HG02588 (cell line): ENCODE measurements around the gene NRSN2.

Experiments
- ATAC-seq: cut with Tn5 transposase; IDR thresholded peaks from one replicate; pipeline ENCODE4 v1.9.1; 2021; ENCODE audit warnings: mild to moderate bottlenecking, moderate library complexity; ENCODE audit not compliant: unreplicated experiment

The NRSN2 gene, protein sequence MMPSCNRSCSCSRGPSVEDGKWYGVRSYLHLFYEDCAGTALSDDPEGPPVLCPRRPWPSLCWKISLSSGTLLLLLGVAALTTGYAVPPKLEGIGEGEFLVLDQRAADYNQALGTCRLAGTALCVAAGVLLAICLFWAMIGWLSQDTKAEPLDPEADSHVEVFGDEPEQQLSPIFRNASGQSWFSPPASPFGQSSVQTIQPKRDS

DNA sequence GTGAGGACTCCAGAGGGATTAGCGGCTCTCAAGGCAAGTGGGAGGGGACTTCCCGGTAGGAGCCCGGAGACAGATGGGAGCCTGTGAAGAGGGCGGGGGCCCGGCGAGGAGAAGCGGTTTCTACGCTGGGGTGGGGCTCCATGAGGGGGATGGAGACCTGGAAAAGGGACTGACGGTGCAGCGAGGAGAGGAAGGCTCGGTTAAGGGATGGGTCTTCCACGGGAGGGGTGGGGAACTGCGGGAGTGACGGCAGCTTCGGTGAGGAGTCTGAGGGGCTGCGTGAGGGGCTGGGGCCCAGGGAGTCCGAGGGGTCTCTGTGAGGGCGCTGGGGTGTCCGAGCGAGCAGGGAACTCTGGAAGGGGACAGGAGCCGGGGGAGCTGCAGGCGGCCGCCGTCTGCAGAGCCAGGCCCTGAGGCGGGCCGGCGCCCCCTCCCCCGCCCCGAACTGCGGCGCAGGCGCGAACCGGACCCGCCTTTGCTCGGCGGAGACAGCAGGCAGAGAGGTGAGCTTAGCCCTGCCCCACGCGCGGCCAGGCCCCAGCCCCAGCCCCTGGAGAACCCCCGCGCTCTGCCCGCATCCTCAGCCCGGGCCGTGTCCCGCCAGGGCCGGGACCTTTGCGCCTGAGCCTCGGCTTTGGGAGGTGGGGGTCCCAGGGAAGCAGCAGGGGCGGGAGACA, at the start of gene NRSN2:
Gene NRSN2, plus strand, starts transcription at position 472 of the 677 bp plus-strand sequence. CDS start 2,533 bp downstream, outside the sequence.
- peak; percentile 29 for ATAC-seq

DNA sequence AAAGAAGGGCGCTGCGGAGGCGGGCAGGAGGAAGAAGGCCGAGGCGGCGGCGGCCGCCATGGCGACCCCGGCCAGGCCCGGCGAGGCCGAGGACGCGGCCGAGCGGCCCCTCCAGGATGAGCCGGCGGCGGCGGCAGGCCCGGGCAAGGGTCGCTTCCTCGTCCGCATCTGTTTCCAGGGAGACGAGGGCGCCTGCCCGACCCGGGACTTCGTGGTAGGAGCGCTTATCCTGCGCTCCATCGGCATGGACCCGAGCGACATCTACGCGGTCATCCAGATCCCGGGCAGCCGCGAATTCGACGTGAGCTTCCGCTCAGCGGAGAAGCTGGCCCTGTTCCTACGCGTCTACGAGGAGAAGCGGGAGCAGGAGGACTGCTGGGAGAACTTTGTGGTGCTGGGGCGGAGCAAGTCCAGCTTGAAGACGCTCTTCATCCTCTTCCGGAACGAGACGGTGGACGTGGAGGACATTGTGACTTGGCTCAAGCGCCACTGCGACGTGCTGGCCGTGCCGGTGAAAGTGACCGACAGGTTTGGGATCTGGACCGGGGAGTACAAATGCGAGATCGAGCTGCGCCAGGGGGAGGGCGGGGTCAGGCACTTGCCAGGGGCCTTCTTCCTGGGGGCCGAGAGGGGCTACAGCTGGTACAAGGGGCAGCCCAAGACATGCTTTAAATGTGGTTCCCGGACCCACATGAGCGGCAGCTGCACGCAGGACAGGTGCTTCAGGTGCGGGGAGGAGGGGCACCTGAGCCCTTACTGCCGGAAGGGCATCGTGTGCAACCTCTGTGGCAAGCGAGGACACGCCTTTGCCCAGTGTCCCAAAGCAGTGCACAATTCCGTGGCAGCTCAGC, 48.8 kb upstream of the NRSN2 start:
- peak; percentile 26 for ATAC-seq

DNA sequence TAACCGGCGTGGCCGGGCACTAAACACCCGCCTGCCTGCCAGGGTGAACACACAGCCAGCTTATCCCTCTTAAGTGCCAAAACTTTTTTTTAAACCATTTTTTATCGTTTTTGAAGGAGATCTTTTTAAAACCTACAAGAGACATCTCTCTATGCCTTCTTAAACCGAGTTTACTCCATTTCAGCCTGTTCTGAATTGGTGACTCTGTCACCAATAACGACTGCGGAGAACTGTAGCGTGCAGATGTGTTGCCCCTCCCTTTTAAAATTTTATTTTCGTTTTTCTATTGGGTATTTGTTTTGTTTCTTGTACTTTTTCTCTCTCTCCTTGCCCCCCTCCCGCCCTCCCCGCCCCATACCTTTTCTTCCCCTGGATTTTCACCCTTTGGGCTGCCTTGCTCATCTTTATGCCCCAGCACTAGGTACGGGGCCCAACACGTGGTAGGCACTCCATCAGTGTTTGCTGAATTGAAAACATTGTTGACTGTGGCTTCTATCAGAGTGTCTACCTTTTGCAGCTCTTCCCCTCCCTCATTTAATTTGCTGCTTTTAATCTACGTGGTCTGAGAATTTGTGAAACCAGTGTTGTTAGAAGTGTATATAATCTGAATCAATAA, 48.0 kb upstream of the NRSN2 start:
- no peak for ATAC-seq

DNA sequence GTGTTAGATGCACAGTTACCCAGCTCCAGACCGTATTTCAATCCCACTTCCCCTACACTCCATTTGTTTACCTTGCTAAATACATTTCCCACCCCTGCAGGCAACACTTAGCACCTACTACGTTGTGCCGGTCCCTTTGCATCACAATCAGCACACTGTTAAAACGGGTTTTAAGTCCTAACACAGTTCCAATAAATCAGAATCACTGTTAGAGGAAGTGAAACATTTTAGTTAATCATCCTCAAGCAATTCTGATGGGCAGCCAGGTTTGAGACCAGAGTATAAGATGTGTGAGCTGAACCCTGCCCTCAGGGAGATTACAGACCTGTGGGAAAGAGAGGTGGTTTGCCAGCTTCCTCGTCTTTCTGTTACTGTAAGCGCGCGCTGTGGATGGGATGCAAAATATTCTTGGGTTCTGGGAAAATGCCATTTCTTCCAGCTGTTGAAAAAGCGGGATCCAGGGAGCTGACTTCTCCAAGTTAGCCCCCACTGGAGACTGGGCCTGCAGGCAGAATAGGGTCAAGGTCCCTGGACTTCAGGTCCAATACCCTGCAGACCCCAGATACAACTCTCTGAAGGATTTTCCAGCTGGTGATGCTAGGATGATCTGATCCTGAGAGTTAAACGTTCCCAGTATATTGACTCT, 46.4 kb upstream of the NRSN2 start:
- no peak for ATAC-seq

DNA sequence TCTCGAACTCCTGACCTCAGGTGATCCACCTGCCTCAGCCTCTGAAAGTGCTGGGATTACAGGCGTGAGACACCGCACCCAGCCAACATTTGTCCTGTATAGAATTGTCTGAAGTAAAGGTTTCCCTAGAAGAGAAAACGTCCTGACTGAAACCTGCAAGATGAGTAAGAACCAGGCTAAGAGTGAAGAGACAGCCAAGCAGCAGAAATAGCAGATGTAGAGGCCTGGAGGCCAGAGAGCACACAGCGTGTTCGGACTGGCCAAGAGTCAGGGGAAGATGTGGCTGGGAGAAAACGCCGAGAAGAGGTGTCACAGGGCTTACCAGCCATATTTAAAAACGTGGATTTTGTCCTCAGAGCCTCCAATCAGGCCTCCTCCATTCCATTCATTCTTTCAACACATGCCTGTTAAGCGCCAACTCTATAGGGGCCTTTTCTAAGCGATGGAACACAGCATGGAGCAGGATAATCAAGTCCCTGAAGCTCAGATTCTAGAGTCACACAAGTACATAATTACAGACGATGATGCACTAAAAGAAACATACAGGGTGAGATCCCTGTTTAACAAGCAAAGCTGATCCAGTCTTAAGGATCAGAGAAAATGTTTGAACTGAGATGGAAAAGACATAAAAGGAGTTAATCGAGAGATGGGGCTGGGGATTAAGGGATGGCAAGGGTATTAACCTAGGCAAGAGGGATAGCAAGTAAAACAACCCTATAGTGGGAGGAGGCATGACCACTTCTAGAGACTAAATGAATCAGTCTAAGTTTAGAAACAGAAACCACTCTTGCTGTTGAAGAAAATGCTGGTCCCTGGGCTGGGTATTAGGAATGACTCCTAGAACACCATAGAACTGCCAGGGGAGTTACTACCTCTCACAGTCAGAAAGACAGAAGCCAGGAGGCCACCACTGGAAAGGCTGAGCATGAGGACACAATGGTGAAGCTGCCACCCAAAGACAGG, 44.7 kb upstream of the NRSN2 start:
- ATAC-seq = no peak

DNA sequence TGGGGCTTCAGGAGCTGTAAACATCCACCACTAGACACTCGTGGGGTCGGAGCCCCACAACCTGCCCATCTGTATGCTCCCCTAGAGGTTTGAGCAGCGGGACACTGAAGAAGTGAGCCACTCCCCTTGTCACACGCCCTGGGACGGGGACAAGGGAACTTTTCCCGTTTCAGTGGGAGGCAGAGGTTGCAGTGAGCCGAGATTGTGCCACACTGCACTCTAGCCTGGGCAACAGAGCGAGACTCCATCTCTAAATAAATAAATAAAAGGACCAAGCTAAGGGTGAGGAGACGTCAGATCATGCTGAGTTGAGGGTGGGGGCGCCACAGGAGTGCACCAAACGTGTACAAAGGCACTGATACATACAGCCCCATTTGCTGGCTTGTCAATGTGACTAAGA, 41.2 kb upstream of the NRSN2 start:
- ATAC-seq = no peak

DNA sequence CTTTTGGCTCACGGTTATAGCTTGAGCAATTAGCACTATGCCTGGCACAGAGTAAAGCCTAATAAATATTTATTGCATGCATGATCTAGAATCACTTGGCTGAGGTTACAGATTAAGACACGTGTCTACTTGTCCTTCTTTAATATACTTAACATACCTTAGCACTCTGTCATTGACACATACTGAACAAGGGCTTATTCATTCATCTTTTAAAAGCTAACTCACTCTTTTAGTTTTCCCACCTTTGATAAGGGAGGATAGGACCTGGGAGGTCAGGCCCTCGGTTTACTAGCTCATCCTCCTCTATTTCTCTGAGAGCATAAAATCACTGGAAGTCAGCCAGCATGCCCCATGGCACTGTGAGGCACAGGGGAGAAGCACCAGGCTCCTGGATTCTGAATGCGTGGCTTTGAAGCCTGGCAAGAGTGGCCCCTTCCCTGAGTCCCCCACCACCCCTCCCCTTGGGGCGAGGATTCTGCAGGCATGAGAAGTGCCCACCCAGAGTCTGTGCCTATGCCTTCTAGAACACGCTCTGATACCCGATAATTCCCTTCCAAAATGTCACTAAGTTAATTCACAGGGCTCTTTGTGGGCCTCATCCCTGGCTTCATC, 38.4 kb upstream of the NRSN2 start:
- no peak for ATAC-seq

DNA sequence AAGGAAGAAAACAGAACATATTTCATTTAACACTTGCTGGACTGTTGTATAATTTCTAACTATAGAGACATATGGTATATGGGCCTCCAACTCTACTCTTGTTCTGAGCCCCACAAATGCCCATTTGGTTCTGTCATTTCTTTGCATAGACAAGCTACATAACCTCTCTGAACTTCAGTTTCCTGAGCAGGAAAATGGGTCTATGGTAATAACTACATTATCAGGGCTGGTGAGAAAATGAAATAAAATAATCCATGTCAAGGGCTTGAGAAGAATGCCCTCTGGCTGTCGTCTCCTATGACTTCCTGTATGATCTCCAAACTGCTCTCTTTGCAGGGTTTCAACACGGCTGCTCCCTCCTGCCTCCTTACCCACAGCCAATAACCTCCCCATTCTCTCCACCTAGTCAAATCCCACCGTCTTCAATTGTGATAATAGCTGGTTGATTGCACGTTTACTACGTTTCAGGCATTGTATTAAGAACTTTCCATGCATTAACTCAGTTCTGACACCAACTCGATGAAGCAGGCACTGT, 37.5 kb upstream of the NRSN2 start:
- no peak for ATAC-seq

DNA sequence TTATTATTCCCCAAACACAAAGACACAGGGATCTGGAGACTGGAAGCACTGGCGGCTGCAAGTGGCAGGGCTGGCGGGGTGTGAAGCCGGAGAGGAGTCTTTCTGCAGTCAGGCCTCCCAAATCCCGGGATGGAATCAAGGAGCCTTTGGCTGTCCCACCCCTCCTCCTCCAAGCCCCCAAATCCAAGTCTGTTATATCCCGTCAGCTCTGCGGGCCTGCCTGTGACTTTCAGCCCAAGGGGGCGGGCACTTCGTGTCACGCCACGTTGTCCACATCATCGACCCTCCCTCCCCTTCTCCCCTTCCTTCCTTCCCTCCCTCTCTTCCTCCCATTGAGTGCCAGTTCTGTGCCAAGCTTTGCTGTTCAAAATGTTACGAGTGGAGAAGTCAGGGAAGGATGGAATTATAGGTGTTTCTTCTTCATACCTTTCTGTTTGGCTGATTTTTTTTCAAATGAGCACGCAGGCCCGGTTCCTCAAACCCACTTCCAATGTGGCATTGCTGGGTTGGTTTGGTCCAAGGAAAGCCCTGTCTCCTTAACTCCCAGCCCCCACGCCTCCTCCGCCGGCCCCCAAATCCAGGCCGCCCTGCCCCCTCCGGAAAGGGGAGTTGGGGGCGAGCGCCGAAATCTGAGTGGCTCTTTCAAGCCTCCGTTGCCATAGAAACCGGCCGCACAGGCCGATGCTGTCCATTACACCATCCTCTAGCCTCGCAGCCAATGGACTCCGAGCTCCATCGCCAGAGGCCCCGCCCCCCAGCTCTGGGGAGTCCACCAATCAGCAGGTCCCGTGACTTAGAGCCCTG, 36.9 kb upstream of the NRSN2 start:
- peak; percentile 98 for ATAC-seq

DNA sequence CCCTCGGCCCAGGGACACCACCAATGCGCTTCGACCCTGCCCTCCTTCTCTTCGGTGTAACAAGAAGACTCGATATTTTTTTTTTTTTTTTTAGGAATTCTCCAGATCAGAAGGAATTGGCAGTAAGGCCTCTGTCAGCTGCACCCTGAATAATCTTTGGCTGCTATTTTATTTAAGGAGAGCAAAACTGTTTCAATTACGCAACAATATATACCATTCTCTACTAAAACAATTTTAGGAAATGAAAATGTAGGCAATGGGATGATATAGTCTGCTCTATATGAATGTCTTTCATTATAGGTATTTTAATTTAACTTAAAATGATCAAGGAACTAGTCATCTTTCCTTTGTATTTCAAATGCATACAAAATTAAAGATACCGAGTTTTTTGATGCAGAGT, 36.3 kb upstream of the NRSN2 start:
- ATAC-seq = no peak

DNA sequence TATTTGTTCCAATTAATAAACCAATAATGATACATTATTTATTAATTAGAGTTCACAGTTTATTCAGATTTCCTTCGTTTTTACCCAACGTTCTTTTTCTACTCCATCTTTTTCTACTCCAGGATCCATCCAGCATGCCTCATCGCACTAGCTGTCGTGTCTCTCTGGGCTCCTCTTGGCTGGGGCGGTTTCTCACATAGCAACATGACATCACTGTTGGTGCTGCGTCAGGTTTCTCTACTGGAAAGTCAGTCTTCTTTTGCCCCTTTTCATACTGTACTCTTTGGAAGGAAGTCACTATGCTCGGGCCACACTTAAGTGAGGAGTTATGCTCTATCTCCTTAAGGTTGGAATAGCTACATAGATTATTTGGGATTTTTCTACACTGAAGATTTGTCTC, 35.3 kb upstream of the NRSN2 start:
- ATAC-seq = no peak

DNA sequence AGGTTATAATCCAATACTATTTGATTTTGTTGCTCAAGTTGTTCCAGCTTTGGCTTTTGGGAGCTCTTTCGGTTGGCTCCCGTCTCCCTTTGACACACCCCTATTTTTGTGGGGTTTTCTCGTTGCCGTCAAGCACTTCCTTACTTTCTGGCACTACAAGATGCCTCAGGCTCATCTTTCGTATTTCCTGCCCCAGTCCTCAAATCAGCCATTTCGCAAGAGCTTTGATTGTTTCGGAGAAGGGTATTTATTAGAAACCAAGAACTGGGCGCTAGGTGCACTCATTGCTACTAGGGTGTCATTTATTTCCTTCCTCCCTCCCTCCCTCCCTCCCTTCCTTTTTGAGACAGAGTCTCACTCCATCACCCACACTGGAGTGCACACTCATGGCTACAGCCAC, 34.8 kb upstream of the NRSN2 start:
- ATAC-seq = no peak

DNA sequence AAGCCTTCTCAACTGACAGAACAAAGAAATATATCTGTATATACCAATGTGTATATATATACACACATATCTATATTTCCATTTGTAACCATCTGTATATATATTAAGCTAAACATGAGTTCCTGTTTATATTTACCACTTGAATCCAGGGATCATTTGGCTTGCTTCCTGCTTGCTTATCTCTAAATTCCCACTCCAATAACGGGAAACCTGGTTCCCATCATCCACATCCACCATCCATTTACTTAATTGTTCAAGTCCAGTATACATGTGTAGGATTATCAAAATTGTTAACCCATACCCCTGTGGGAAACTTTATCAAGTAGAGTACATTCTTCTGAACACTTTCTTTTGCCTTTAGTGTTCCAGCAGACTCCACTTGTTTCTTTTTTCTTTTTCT, 34.0 kb upstream of the NRSN2 start:
- no peak for ATAC-seq

DNA sequence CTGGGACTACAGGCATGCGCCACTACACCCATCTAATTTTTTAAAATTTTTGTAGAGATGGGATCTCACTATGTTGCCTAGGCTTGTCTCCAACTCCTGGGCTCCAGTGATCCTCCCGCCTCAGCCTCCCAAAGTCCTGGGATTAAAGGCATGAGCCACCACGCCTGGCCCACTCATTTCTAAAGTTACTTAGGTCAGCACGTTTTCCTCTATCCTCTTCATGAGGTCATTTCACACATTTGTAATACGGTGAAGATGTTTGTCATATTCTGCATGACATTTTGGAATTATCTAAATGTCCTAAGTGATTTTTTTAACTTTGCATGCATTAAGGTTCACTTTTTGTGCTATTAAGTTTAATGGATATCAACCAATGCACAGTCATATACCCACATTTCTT, 33.5 kb upstream of the NRSN2 start:
- ATAC-seq = no peak

DNA sequence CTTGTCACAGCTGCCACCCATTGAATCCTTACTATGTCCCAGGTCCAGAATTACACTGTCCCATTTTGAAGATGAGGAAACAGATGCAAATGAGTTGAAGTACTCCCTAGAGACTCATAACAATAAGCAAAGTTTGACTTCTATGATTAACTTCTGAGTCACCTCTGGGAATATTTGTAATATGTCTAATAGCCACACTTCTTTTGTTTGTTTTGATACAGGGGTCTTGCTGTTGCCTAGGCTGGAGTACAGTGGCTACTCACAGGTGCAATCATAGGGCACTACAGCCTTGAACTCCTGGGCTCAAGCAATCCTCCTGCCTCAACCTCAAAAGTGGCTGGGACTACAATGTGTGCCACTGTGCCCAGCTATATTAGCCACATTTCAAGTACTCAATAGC, 33.0 kb upstream of the NRSN2 start:
- no peak for ATAC-seq

DNA sequence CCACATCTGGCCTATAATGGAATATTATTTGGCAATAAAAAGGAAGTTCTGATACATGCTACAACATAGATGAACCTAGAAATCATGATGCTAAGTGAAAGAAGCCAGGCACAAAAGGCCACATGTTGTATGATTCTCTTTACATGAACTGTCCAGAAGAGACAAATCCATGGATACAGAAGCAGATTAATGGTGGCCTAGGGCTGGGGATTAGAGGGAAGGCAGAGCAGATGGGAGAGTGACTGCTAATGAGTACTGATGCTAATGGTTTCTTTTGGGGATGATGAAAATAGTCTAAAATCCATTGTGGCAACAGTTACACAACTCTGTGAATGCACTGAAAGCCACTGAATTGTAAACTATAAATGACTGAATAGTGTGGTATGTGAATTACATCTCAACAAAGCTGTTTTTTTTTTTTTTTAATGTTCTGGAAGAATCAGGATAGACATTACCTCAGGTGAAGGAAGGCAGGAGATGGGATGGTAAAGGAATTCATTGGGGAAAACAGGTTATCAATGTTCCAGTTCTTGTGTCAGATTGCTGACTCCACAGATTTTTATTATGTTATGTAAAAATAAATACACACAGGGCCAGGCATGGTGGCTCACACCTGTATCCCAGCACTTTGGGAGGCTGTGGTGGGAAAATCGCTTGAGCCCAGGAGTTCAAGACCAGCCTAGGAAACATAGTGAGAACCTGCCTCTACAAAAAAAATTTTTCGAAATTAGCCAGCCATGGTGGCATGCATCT, 30.4 kb upstream of the NRSN2 start:
- no peak for ATAC-seq

DNA sequence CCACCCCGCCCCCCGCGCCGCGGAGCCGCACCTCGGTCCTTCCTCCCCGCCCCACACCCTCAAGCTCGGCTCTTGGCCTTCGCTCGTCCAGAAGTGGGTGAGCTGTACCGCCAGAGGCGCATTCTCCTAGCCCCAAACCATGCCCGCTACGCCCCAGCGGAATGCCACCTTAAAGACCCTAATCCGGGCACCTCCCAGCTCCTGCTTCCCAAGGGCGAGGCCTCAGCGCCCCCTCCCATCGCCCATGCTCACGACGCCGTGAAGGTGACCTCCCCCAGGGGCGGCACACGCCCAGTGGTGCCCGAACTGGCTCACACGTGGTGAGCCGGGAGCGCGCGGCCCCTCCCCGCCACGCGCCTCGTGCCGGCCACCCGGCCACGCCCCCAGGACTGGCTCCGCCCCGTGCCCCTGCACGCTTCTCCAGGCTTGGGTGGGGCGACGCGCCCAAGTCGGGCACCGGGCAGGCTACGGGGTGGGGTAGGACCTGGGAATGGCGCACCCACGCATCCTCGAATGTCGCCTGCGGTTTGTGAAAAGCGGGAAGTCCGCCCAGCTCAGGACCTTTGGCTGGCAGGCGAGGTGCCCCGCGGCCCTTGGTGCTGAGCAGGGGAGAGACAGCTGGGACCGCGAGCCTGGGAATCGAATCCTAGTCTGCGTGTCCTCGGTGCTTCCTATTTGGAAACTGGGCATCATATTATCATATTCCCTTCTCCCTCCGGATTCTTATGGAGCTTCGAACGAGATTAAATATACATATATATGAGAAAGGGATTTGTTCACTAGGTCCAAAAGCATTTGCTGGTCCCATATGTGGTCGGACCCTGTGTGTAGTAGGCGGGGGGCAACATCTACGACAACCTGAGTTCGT, 22.5 kb upstream of the NRSN2 start:
- peak; percentile 49 for ATAC-seq
